Right atrium auricular region (tissue), 2 donors: ENCODE measurements around the gene PYROXD2. TPM values are rescaled to one million over a fixed set of nuclear protein-coding genes. Genes with fewer than 3 reads are reported as not detected.

Experiments used
- DNase-seq: peaks from one replicate; pipeline ENCODE4 v3.0.0-alpha.2; 2019; ENCODE audit warnings: low spot score
- H3K27ac ChIP-seq, 2 donors: fragments of 200-600 bp; sonication (generic); 1 replicate in 1 of 2; 2 replicates in 1 of 2; pipeline ENCODE4 v1.5.1; 2016 to 2019
- H3K27me3 ChIP-seq, 2 donors: fragments of 200-600 bp; sonication (generic); one replicate each; pipeline versions ENCODE4 v1.5.1 to v1.6.0; 2017 to 2019
- H3K36me3 ChIP-seq: fragments of 200-600 bp; sonication (generic); one replicate; pipeline ENCODE4 v1.5.1; 2016
- H3K4me1 ChIP-seq, 2 donors: fragments of 200-600 bp; sonication (generic); one replicate each; pipeline versions ENCODE4 v1.5.1 to v1.6.0; 2017 to 2019
- H3K4me3 ChIP-seq, 2 donors: fragments of 200-600 bp; sonication (generic); 1 replicate in 1 of 2; 2 replicates in 1 of 2; pipeline ENCODE4 v1.5.1; 2017 to 2019; ENCODE audit warnings: mild to moderate bottlenecking in 1 of 2, moderate library complexity in 1 of 2
- H3K9me3 ChIP-seq, 2 donors: fragments of 200-600 bp; sonication (generic); one replicate each; pipeline ENCODE4 v1.5.1; 2019
- CTCF ChIP-seq, 2 donors: fragments of 200-600 bp; sonication (generic); IDR thresholded peaks; one replicate each; pipeline ENCODE4 v1.5.1; 2019; ENCODE audit warnings: antibody characterized with exemption in 2 of 2
- total RNA-seq, 2 donors: library from RNA; depleted of rRNA; stranded (reverse); fragments of >200 nt; gene quantifications; one replicate each; pipeline ENCODE4 v1.1.0, GENCODE V29; 2016

Gene PYROXD2
- total RNA-seq, 2 donors from 2014 or later = 1.8 to 5.2 TPM

DNA sequence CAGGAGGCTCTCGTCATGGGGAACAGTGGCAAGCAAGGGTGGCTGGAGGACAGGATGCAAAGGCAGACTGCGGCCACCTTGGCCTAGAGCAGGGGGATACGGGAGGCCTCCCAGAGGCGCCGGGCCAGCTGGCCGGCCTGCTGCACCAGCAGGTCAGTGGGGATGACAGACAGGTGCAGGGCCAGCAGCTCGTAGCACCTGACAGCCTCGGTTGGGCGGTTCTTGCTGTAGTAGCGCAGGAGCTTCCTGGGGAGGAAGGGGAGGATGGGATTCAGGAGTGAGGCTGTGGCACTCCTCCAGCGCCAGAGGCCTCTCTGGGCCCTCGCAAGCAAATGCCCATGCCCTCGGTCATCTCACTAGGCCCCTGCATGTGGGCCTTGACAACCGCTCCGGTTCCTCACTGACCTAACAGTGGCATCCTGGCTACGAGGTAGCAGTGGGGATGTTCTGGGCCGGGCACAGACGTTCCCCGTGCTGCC lies 2.5 kb upstream of the PYROXD2 start:
- no peak overlapping the region for H3K27ac ChIP-seq
- H3K9me3 ChIP-seq = no peaks in the 10 kb centered on the region
- no peak for TF ChIP-seq CTCF (IDR thresholded peaks at IDR 0.05)
- peaks cover 0 to 21% of the 10 kb centered on the region in 2 donors for H3K4me1 ChIP-seq
- DNase-seq = no peak
- no peaks in the 10 kb centered on the region for H3K27me3 ChIP-seq
- no peak overlapping the region for H3K4me3 ChIP-seq
- H3K36me3 ChIP-seq = peaks cover 32% of the 10 kb centered on the region

DNA sequence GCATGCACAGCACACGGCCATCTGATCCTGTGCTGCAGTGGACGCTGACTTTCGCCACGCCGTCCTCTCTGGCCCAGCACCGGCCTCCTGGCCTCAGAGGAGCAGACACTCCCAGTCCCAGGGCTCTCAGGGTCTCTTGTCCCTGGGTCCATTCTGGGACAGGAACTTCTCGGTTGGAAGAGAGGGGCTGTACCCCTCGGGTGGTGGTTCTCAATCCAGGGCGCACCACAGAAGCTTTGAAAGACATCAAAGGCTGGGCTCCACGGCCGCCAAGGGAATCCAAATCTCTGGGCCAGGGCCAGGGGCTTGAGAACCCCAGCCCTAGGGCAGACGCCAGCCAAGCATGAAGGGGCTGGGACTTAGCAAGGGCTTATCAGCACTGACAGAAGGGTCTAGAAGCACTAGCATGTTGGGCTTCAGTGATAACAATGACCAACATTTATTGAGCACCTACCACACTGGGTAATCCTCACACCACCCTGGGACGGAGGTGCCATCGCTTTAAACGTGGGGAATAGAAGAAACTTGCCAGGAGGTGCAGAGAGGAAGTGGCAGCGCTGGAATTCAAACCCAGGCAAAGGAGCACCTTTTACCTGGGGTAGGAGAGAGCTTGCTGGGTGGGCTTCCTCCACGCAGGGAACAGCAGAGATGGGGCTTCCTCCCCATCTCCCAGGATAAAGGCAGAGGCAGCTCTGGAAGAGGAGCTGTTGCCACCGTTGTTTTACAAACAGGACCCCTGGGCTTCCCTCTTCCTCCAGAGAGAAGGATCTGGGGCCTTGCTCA lies 1.8 kb upstream of the PYROXD2 start:
- Histone ChIP-seq H3K4me3 (no peak overlapping the region), H3K9me3 (no peaks in the 10 kb centered on the region), H3K4me1 (peaks cover 0 to 25% of the 10 kb centered on the region in 2 donors), H3K27ac (no peak overlapping the region), H3K36me3 (peaks cover 32% of the 10 kb centered on the region), H3K27me3 (no peaks in the 10 kb centered on the region)
- DNase-seq = no peak
- no peak for TF ChIP-seq CTCF (IDR thresholded peaks at IDR 0.05)

GRCh38 chr10:98415731-98416119 lies 743 bp upstream of the PYROXD2 start:
- Histone ChIP-seq H3K27ac (peak overlapping the region; percentile 83), H3K4me1 (peaks cover 0 to 34% of the 10 kb centered on the region in 2 donors), H3K27me3 (no peaks in the 10 kb centered on the region), H3K4me3 (no peak overlapping the region), H3K36me3 (peaks cover 31% of the 10 kb centered on the region), H3K9me3 (no peaks in the 10 kb centered on the region)
- TF ChIP-seq CTCF (IDR thresholded peaks at IDR 0.05) = no peak
- no peak for DNase-seq

DNA sequence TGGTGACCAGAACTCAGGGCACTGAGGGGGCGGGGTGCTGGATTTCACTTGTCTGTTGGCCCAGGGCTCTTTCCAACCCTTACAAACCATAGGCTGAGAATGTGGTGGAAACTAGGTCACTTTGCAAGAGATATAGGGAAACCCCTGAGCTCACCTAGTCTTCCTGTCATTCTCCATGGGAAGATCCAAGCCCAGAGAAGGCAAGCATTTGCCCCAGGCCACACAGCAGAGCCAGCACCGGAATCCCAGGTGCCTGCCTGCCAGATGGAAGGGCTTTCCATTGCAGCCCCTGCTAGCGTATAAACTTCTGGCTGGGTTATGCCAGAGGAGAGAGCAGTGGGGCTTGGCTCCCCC lies 427 bp downstream of the PYROXD2 start:
- H3K4me3 ChIP-seq = peak overlapping the region; percentile 55 to 64
- no peak for DNase-seq
- H3K9me3 ChIP-seq = no peaks in the 10 kb centered on the region
- H3K27ac ChIP-seq = peak overlapping the region; percentile 83
- TF ChIP-seq CTCF (IDR thresholded peaks at IDR 0.05) = no peak
- H3K36me3 ChIP-seq = peaks cover 20% of the 10 kb centered on the region
- H3K4me1 ChIP-seq = peaks cover 0 to 34% of the 10 kb centered on the region in 2 donors
- H3K27me3 ChIP-seq = no peaks in the 10 kb centered on the region

DNA sequence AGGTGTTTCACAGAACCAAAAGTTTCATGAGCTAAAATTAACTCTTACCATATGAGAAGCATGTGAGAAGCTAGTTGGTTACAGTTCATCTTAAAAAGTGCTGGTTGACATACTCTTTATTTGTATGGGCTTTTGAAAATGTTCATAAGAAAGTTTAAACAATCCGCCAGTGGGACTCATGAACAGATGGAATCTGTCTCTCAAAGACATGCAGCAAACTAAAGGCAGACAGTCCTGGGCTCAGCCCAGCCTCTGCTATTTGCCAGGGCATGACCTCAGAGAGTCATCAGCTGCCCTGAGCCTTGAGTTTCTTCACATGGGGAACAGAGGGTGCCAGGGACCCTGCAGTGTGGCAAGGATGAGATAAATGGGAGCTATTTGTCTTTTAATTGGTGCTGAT lies 3.2 kb downstream of the PYROXD2 start:
- peaks cover 6% of the 10 kb centered on the region for H3K36me3 ChIP-seq
- no peaks in the 10 kb centered on the region for H3K27me3 ChIP-seq
- H3K9me3 ChIP-seq = no peaks in the 10 kb centered on the region
- no peak for TF ChIP-seq CTCF (IDR thresholded peaks at IDR 0.05)
- no peak overlapping the region for H3K4me3 ChIP-seq
- no peak overlapping the region for H3K27ac ChIP-seq
- H3K4me1 ChIP-seq = peaks cover 0 to 34% of the 10 kb centered on the region in 2 donors
- DNase-seq = no peak

- H3K27ac ChIP-seq = no peak overlapping the region
Measured at GRCh38 chr10:98411166-98411565, 3.8 kb downstream of the PYROXD2 start.

More at GRCh38 chr10:98411166-98411565, 3.8 kb downstream of the PYROXD2 start:
- TF ChIP-seq CTCF (IDR thresholded peaks at IDR 0.05) = no peak
- Histone ChIP-seq H3K4me1 (peaks cover 0 to 34% of the 10 kb centered on the region in 2 donors), H3K9me3 (no peaks in the 10 kb centered on the region), H3K36me3 (no peaks in the 10 kb centered on the region), H3K27me3 (no peaks in the 10 kb centered on the region), H3K4me3 (no peak overlapping the region)
- DNase-seq = no peak
